NB4 (cell line): ENCODE measurements around the gene GAS2.

ENCODE experiments used
- MYC ChIP-seq: IDR thresholded peaks from 2 replicates; pipeline ENCODE4 v1.6.1; 2011; ENCODE audit warnings: low read depth, low read length
- POLR2A ChIP-seq: IDR thresholded peaks from 2 replicates; pipeline ENCODE4 v1.6.1; 2011; ENCODE audit warnings: mild to moderate bottlenecking; ENCODE audit not compliant: insufficient read length; ENCODE audit errors: extremely low read depth
- TF ChIP-seq, protein P1 (sequence below): IDR thresholded peaks from one replicate; pipeline ENCODE4 v1.5.1; 2012; ENCODE audit warnings: low read depth, low read length

DNA sequence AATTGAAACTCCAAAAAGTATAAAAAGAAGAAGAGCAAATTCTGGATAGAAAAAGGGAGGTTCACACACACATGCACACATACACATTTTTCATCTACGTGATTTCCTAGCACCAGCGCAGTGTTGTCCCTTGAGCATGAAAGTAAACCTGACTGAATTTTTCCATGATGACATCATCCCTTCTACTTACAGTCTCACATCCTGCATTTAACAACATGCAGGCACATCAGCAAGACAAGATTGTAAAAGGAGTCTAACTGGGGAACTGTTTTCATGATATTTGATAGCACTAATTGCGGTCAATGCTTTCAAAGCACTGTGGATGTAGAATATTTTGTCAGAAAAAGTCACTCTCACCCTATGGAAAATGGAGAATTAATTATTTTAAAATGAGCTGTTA, 36.6 kb downstream of the GAS2 start:
- TF ChIP-seq, protein P1, sequence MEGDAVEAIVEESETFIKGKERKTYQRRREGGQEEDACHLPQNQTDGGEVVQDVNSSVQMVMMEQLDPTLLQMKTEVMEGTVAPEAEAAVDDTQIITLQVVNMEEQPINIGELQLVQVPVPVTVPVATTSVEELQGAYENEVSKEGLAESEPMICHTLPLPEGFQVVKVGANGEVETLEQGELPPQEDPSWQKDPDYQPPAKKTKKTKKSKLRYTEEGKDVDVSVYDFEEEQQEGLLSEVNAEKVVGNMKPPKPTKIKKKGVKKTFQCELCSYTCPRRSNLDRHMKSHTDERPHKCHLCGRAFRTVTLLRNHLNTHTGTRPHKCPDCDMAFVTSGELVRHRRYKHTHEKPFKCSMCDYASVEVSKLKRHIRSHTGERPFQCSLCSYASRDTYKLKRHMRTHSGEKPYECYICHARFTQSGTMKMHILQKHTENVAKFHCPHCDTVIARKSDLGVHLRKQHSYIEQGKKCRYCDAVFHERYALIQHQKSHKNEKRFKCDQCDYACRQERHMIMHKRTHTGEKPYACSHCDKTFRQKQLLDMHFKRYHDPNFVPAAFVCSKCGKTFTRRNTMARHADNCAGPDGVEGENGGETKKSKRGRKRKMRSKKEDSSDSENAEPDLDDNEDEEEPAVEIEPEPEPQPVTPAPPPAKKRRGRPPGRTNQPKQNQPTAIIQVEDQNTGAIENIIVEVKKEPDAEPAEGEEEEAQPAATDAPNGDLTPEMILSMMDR, result no peak
- TF ChIP-seq POLR2A, result no peak
- TF ChIP-seq MYC, result no peak
